ENCODE data around the gene PAFAH1B1.

PAFAH1B1 gene

GRCh38 chr17:2681650-2682049 lies 88.2 kb downstream of the PAFAH1B1 start:
- no peak for TF ChIP-seq CTCF (IDR thresholded peaks at IDR 0.05; ENCODE audit: extremely low read depth, insufficient read depth, missing control alignments)
- no peak for DNase-seq (ENCODE audit: low spot score)
- in situ Hi-C loops (cut with MboI; ENCODE audit: low pct_unique_long_range_greater_than_20kb, low sequenced_read_pairs, unreplicated experiment): no loop called here

- DNase-seq (ENCODE audit: low spot score): no peak
- in situ Hi-C loops (cut with MboI; ENCODE audit: low pct_unique_long_range_greater_than_20kb, low sequenced_read_pairs, unreplicated experiment): no loop called here
- no peak for TF ChIP-seq CTCF (IDR thresholded peaks at IDR 0.05; ENCODE audit: extremely low read depth, insufficient read depth, missing control alignments)
Observed at GRCh38 chr17:2682176-2682938, 88.9 kb downstream of the PAFAH1B1 start.

- no peak for TF ChIP-seq CTCF (IDR thresholded peaks at IDR 0.05; ENCODE audit: extremely low read depth, insufficient read depth, missing control alignments)
- in situ Hi-C loops (cut with MboI; ENCODE audit: low pct_unique_long_range_greater_than_20kb, low sequenced_read_pairs, unreplicated experiment): no loop called here
Observed at GRCh38 chr17:2683912-2684311, 90.5 kb downstream of the PAFAH1B1 start.

DNA sequence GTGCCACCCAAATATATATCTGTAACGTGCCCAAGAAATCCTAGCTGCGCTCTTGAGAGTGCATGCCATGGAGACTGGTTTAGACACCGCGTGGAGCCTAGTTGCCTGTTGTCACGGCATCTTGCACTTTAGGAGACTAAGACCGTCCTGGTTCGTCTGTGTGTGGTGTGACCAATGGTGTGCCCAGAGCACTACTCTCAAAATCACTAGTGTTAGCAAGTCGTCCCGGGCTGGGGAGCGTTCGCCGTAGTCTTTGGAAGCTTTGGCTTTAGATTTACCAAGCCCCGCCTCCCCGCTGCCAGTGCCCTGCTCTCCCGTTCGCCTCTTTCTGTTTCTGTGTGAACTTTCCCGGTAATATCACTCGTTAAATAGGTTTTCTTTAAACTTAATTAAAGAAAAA lies 91.1 kb downstream of the PAFAH1B1 start:
- in situ Hi-C loops (cut with MboI; ENCODE audit: low pct_unique_long_range_greater_than_20kb, low sequenced_read_pairs, unreplicated experiment): no loop called here
- no peak for TF ChIP-seq CTCF (IDR thresholded peaks at IDR 0.05; ENCODE audit: extremely low read depth, insufficient read depth, missing control alignments)
- no peak for DNase-seq (ENCODE audit: low spot score)

More at GRCh38 chr17:2683912-2684311, 90.5 kb downstream of the PAFAH1B1 start:
- no peak for DNase-seq (ENCODE audit: low spot score)

DNA sequence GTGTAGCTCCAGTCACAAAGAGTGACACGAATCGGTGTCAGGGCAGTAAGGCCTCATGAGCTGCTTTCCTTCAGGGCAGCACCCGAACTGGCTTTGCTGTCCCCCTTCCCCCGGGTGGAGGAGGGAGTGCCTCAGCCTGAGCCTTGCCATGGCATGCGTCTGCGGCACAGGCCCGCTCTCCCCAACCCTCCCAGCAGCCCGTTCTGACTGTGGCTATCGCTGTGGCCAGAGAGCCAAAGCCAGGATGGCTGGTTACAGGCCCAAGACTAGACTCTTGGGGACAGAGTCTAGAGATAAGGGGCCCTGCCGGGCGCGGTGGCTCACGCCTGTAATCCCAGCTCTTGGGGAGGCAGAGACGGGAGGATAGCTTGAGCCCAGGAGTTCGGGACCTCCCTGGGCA lies 92.2 kb downstream of the PAFAH1B1 start:
- TF ChIP-seq CTCF (IDR thresholded peaks at IDR 0.05; ENCODE audit: extremely low read depth, insufficient read depth, missing control alignments): no peak
- in situ Hi-C loops (cut with MboI; ENCODE audit: low pct_unique_long_range_greater_than_20kb, low sequenced_read_pairs, unreplicated experiment): no loop called here
- no peak for DNase-seq (ENCODE audit: low spot score)

DNA sequence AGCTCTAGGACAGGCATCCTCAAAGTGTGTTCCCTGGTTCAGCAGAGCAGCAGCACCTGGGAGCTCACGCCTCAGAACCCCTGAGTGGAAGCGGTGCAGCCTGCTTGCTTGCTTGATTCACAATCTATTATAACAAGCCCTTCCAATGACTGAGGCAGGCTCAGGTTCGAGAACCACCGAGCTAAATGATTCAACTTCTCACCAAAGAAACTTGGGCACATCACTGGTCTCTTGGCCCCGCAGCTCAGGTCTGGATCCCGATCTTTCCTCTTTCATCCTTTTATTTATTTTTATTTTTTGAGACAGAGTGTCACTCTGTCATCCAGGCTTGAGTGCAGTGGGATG lies 93.6 kb downstream of the PAFAH1B1 start:
- no peak for DNase-seq (ENCODE audit: low spot score)
- in situ Hi-C loops (cut with MboI; ENCODE audit: low pct_unique_long_range_greater_than_20kb, low sequenced_read_pairs, unreplicated experiment): no loop called here
- no peak for TF ChIP-seq CTCF (IDR thresholded peaks at IDR 0.05; ENCODE audit: extremely low read depth, insufficient read depth, missing control alignments)

Data from GM13977 (cell line).